ENCODE data around the gene ST6GALNAC3. TPM values are rescaled to one million over a fixed set of nuclear protein-coding genes. Genes with fewer than 3 reads are reported as not detected.

Gene ST6GALNAC3
- total RNA-seq, 1 experiment from 2014 or later: 2.2 TPM

- Histone ChIP-seq H3K9me2 (ENCODE audit: insufficient read depth) (no peaks in the 10 kb centered on the region), H3K36me3 (ENCODE audit: control insufficient read depth in 1 of 2, insufficient read depth in 2 of 2, low read length in 2 of 2) (no peaks in the 10 kb centered on the region), H2AFZ (ENCODE audit: low read depth, low read length, poor library complexity, severe bottlenecking) (no peak overlapping the region), H4K20me1 (ENCODE audit: insufficient read depth) (no peaks in the 10 kb centered on the region), H3K4me3 (replicated peaks in 1 of 2; ENCODE audit: low read depth in 1 of 2, low read length in 2 of 2) (no peak overlapping the region), H3K9ac (ENCODE audit: low read length) (no peak overlapping the region), H3K27me3 (ENCODE audit: insufficient read depth, low read length) (no peaks in the 10 kb centered on the region), H3K9me3 (ENCODE audit: control insufficient read depth in 1 of 2, insufficient read depth in 1 of 2, low read depth in 1 of 2, low read length in 2 of 2) (no peaks in the 10 kb centered on the region), H3K4me1 (ENCODE audit: control insufficient read depth in 1 of 2, insufficient read depth in 2 of 2, low read length in 2 of 2) (no peaks in the 10 kb centered on the region), H3K27ac (ENCODE audit: low read depth, low read length) (no peak overlapping the region), H3K4me2 (ENCODE audit: low read length) (no peak overlapping the region), H3K79me2 (ENCODE audit: insufficient read depth, low read length) (no peaks in the 10 kb centered on the region)
- ChIA-PET CTCF (no interaction called here), RAD21 (ENCODE audit: low non-redundant PET in 1 of 2, low total read pairs in 2 of 2, uncharacterized antibody in 2 of 2, unreplicated experiment in 2 of 2) (no interaction called here), POLR2A (no interaction called here)
- no peak for TF ChIP-seq YY1 (IDR thresholded peaks at IDR 0.05; ENCODE audit: extremely low read depth, insufficient replicate concordance, low read depth, low read length)
- no peak for DNase-seq (ENCODE audit: low read depth, low spot score)
- ATAC-seq: no peak
- intact Hi-C loops (cut with micrococcal nuclease): no loop called here
- no TSS peak for BruUV-seq (replicated peaks)
Observed at GRCh38 chr1:76046149-76046548, 28.4 kb upstream of the ST6GALNAC3 start.

- ChIA-PET RAD21 (ENCODE audit: low non-redundant PET in 1 of 2, low total read pairs in 2 of 2, uncharacterized antibody in 2 of 2, unreplicated experiment in 2 of 2) (no interaction called here), POLR2A (no interaction called here), CTCF (no interaction called here)
- no peak overlapping the region for H3K9ac ChIP-seq (ENCODE audit: low read length)
- no peaks in the 10 kb centered on the region for H3K79me2 ChIP-seq (ENCODE audit: insufficient read depth, low read length)
- no peaks in the 10 kb centered on the region for H3K36me3 ChIP-seq (ENCODE audit: control insufficient read depth in 1 of 2, insufficient read depth in 2 of 2, low read length in 2 of 2)
- no peaks in the 10 kb centered on the region for H3K27me3 ChIP-seq (ENCODE audit: insufficient read depth, low read length)
- no peaks in the 10 kb centered on the region for H3K9me2 ChIP-seq (ENCODE audit: insufficient read depth)
- BruUV-seq (replicated peaks): no TSS peak
- ATAC-seq (no peak), DNase-seq (ENCODE audit: low read depth, low spot score) (no peak)
- TF ChIP-seq JUND (IDR thresholded peaks at IDR 0.05) (no peak), ELF1 (IDR thresholded peaks at IDR 0.05; ENCODE audit: borderline replicate concordance, low read depth) (no peak), CEBPB (IDR thresholded peaks at IDR 0.05; ENCODE audit: low read depth) (no peak), POLR2A (IDR thresholded peaks at IDR 0.05; ENCODE audit: borderline replicate concordance, extremely low read depth, insufficient read depth, insufficient read length) (no peak)
- H4K20me1 ChIP-seq (ENCODE audit: insufficient read depth): no peaks in the 10 kb centered on the region
- H3K4me3 ChIP-seq (replicated peaks in 1 of 2; ENCODE audit: low read depth in 1 of 2, low read length in 2 of 2): no peak overlapping the region
- H2AFZ ChIP-seq (ENCODE audit: low read depth, low read length, poor library complexity, severe bottlenecking): no peak overlapping the region
- H3K4me1 ChIP-seq (ENCODE audit: control insufficient read depth in 1 of 2, insufficient read depth in 2 of 2, low read length in 2 of 2): no peaks in the 10 kb centered on the region
- H3K27ac ChIP-seq (ENCODE audit: low read depth, low read length): no peak overlapping the region
- H3K9me3 ChIP-seq (ENCODE audit: control insufficient read depth in 1 of 2, insufficient read depth in 1 of 2, low read depth in 1 of 2, low read length in 2 of 2): no peaks in the 10 kb centered on the region
- no peak overlapping the region for H3K4me2 ChIP-seq (ENCODE audit: low read length)
- intact Hi-C loops (cut with micrococcal nuclease): no loop called here
Observed at GRCh38 chr1:76048219-76048618, 26.3 kb upstream of the ST6GALNAC3 start.

Measured in HCT116 (cell line).